NCI-H774 (cell line): ENCODE data around the gene CNTNAP2.
"Not testable (repeated sequence)": the region's sequence is repeated elsewhere in the genome, so short reads cannot be mapped to it uniquely, and the experiment has no call there.

Experiments
- DNase-seq: peaks from one replicate; lab custom pipeline; 2025; lab: John Stamatoyannopoulos, UW

CNTNAP2 gene

DNA sequence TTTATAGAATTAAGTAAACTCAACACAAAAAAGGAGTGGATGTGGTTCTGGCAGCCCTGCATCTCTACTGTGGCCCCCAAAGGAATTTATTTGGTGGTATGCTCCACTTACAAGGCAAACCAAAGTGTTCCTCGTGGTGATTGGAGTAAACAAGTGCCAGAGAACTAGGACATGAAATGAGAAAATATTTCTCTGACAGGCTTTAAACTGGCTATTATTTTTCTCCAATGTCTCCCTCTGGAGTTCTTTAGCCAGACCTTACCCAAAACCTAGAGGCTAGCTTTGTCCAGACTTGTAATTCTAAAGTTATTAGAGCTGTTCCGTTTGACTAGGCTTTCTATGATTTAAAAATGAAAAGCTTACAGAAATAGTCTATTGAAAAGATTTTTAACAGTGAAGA lies 990.1 kb downstream of the CNTNAP2 start:
- DNase-seq, result no peak

DNA sequence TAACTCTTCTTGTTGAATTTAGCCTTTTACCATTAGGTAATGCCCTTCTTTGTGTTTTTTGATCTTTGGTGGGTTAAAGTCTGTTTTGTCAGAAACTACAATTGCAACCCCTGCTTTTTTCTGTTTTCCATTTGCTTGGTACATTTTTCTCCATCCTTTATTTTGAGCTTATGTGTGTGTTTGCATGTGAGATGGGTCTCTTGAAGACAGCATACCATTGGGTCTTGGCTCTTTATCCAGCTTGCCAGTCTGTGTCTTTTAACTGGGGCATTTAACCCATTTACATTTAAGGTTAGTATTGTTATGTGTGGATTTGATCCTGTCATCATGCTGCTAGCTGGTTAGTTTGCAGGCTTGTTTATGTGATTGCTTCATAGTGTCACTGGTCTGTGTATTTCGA lies 997.9 kb downstream of the CNTNAP2 start:
- DNase-seq, result not testable (repeated sequence)

DNA sequence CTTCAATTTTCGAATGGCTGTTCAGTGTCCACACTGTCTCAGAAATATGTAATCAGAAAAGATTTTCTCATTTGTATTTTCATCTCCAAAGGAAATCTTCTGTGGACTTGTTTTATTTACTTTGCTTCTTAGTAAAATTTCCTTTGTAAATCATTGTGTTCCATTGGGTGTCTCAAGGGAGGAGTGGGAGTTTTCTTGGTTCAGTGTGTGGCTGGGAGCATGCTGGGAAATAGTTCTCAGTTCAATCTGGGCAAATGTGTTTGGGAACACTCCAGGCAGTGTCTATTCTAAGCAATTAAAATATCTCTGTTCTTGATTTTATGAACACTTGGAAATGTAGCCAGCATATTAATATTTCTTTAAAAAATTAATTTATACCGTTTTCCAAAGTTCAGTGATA lies 1019.8 kb downstream of the CNTNAP2 start:
- no peak for DNase-seq

DNA sequence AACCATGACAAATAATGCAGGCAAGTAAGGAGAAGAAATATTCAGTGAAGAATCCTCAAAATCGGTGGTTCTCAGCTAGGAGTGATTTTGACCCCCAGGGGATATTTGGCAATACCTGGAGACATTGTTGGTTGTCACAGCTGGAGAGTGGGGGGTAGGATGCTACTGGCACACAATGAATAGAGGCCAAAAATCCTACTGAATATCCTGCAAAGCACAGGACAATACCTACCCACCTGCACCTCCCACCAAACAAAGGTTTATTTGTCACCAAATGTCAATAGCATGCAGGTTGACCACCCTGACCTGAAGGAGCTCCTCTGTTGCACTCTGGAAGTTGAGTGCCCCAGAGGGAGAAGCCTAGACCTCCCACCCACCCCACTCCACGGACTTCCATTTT lies 1028.6 kb downstream of the CNTNAP2 start:
- no peak for DNase-seq

DNA sequence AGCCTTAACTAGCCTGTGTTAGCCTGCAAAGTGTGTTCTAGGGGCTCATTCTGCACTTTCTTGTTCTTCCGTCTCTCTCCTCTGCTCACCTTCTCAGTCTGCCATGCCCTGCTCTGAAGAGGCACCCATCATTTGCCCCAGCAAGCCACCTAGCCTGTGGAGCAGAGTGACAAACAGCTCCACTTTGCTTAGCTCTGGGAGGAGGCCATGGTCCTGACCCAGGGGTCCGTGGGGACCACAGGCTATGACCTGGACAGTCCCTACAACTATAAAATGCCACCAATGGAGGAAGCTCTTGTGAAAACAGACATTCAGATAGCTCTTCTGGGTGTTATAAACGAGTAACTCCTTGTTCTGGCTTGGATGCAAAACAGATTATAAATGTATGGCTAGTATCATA lies 1029.6 kb downstream of the CNTNAP2 start:
- no peak for DNase-seq

DNA sequence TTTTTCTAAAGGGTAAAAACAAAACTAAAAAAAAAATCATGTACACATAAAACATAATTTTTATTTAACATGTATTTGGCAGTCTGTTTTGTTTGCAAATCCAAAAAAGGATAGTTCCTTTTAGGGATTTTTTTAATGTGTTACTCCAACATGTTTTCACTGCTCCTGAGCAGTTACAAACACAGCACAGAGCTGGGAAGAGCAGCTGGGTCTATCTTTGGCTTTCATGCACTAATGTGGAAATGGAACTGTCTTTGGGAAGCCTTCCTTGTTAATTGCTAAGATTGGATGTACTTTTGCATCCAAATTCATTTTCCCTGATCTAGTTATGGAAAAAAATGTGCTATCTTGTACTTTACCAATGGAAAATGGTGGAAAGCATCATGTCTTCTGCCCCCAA lies 1035.1 kb downstream of the CNTNAP2 start:
- DNase-seq, result peak; percentile 80

DNA sequence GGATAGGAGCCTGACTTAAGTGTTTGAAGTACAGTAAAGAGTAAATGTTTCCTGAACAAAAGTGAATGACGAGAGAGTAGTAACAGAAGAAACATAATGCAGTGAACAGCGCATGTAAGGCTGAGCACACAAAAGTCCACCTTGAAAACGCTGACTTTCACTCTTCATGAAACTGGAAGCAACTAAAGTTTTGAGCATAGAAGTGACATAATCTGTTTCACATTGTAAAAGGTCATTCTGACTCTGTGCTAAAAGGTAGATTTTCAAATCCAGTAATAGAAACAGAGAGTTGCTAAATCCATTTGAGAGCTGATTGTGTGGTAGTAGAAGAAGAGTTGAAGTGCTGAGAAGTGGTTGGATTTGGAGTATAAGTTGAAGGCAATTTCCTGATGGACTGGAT lies 1037.0 kb downstream of the CNTNAP2 start:
- no peak for DNase-seq

DNA sequence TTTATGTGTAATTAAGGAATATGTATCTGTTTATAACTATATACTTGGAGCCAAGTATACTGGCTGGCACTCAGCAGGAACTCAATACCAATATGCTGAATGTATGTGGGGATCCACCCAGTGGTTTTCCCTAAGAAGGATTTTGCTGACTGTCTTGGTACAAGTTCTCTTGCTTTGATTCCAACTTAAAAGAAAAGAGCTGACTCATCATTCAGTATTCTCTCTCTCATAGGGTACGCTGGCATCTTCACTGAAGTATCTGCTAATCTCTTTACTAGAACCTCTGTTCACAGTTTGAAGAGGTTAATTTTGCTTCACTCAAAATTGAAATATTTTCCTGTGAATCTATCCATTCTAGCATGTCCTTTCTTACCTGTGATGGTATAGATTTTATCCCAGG lies 1044.8 kb downstream of the CNTNAP2 start:
- DNase-seq, result no peak

DNA sequence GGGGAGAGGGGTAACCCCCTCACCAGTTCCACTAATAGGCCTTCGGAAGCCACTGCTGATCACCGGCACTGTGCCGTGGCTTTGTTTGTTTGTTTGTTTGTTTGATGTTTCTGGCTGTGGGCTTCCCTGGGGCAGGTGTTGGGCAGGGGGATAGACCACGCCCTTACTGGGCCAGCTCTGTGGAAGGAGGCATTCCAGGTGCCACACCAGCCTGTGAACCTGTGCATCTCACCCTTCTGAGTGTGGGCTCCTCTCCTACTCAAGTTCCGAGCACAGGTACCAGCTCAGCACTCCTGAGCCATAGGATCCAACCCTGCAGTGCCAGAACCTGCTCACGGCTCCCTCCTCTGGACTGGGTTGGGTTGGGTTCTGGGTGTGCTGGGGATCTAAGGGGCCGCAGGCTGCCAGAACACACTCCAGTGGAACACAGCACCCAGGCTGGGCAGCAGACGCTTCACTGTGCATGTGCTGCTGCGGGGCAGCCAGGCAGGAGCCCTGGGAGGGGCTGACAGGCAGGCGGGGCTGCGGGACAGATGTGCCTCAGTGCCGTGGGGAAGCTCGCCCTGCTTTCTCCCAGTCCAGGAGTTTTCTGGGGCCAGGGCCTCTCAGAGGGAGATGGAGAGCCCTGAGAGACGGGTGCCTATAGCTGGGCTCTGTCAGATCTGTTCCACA lies 1053.9 kb downstream of the CNTNAP2 start:
- no peak for DNase-seq

DNA sequence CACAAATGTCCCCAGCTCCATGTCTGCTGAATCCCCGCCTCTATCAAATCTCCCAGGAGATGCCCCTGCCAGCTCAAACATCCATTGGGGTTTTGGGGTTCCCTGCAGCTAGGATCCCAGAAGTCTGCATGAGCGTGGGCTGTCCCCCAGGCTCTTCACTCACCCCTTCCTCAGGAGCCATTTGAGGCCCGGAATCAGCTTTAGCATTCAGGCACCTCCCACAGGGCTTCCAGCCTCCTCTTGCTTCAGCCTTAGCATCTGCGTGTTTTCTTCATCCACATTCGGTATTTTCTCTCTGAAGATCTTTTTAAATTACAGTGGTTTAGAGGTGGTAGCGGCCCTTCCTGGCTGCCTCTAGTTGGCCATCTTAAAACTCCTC lies 1054.4 kb downstream of the CNTNAP2 start:
- no peak for DNase-seq

DNA sequence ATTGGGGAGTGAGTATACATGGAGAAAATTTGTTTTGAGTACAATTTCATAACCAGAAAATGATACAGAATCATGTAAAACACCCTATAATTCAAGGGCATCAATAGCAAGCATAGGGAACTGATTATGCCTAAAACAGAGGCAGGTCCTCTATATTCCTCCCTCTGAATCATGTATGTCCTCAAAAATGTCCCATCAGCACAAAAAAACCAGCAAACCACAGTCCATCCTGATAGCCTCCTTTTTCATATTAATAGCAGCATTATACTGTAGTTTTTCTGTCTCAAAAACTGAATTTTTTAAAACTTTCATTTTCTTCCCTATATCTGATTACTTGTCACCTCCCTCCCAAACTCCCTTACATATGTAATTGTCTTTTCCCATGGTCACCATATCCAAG lies 1057.3 kb downstream of the CNTNAP2 start:
- no peak for DNase-seq

DNA sequence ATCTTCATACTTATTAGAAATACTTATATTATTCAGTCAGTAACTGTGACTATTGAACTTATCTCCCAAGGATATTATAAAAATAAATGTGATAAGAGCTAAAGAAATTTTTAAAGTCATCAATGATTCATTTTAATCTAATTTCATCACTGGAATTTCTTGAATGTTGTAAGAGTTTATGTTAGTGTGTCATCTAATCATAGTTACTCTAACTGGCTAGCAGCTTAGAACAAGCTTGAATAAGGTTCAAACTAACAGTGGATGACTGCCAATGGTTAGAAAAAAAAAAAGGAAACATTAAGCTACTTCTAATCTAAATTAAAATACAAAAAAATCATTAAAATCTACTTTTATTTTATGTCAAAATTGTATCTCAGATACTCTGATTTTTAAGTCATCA lies 1066.3 kb downstream of the CNTNAP2 start:
- no peak for DNase-seq

DNA sequence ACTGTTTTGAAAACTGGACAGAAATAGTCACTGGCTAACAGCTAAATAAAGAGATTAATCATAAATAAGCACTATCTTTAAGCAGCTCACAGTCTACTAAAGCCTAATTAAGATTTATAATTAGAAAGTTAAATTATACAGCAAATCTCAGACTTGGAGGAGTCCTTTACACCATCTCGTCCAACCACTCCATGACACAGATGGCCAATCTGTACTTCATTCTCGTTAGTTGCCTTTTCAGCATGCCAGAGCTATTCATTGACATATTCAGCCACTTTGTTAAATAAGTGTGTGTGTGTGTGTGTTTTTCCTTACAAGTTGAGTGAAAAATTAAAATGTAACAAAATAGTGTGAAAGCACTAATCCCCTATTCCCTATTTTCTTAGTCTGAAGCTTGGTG lies 1066.7 kb downstream of the CNTNAP2 start:
- no peak for DNase-seq

DNA sequence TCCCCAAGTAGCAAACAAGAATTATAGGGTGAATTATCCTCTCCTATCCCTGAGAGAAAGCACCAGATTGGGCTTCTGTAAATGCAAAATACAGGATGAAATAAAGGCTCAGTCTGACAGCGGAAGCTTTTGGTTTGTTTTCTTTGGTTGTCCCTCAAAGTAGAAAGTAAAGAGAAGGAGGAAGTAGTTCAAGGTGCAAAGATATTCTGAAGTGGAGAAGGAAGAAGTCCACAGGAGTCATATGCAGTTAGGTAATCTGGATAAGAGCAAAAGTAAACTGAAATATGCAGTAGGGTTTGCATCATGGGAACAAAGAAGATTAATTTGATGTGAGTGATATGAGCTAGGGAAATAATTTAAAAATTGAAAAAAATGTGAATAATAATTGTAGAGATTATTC lies 1071.9 kb downstream of the CNTNAP2 start:
- no peak for DNase-seq

DNA sequence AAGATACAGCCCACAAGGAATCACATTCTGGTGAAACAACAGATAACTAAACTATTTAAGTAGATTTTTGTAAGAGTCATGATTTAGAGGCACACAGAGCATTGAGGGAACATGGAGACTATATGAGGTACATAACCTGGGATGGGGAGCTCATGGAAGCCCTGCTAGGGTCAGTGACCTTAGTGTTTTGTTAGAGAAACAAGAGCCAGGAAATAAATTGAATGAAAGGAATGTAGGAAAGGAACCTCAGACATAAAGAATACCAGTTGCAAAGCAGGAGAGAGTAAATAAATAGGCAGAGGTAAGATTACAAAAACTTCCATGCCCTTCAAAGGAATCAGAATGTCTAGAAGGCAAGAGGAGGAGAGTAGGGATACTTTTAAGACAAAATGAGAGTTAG lies 1076.9 kb downstream of the CNTNAP2 start:
- DNase-seq, result no peak

DNA sequence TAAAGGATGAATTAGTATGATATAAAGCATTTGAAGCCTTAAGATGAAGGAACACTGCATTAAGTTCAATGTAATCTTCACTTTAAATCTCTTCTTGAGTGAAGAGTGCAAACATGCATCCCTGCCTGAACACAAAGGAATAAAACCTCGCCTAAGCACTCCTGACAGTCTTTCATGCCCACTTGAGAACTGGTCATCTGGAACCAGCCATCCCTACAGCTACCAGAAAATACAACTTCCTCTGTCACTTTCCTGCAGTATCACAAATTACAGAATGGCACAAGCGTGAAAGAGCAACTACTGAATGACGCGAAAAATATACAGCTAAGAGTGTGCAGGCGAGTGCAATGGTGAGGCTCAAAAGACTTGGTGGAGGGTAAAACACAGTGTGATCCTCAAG lies 1079.9 kb downstream of the CNTNAP2 start:
- DNase-seq, result peak; percentile 8

DNA sequence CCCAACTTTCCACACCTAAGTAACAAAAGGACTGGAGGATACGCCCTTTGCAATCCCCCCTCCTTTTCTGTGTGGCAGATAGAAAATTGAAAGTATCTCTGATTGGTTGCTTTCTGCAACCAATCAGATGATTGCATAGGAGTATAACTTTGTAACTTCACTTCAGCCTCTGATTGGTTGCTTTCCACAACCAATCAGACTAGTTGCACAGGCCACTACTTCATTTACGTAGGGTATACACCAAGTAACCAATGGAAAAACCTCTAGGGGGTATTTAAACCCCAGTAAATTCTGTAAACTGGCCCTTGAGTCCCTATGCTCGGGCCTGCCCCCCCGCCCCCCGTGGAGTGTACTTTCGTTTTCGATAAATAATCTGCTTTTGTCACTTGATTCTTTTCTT lies 1080.4 kb downstream of the CNTNAP2 start:
- DNase-seq, result no peak

DNA sequence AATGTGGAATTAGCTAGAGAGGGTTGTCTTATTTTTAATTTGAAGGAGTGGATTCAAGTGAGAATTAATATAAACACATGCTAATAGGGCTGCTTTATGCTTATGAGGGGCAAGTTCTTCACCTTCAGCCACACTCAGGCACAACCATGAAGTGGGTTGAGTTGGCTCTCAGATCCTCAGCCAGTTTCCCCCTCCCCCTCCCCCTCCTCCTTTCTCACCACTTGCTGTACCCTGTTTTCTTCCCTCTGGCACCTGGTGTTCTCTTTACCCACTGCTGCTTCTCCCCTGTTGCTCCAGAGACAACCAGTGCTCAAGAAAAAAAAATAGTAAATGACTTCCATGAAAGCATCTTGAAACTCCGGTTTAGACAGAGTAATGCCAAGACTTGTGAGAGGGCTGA lies 1083.3 kb downstream of the CNTNAP2 start:
- DNase-seq, result no peak

DNA sequence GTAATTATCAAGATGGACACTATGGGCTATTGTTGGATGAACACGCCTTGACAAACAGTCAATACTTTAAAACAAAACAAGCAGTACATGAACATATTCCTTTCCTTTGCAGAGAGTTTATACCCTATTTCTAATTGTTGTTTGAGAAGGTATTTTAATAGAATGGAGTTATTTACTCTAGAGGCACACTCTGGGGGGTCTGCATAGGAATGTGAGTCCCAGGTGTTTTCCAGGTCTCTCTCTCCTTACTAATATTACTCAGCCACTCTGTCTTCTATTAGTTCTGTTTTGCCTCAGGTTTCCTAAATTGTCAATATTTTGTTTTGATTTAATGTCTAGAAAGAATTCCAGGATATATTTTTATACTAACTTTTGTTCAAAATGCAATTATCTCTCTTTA lies 1091.4 kb downstream of the CNTNAP2 start:
- no peak for DNase-seq

DNA sequence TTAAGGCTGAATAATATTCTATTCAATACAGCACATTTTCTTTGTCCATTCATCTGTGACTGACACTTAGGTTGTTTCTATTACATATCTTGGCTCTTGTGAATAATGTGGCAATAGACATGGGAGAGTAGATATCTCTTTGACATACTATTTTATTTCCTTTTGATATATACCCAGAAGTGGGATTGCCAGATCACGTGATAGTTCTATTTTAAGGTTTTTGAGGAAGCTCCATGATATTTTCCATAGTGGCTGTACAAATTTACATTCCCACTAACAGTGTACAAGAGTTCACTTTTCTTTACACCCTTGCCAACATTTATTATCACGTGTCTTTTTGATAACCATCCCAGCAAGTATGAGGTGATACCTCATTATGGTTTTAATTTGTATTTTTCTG lies 1114.7 kb downstream of the CNTNAP2 start:
- DNase-seq, result no peak

DNA sequence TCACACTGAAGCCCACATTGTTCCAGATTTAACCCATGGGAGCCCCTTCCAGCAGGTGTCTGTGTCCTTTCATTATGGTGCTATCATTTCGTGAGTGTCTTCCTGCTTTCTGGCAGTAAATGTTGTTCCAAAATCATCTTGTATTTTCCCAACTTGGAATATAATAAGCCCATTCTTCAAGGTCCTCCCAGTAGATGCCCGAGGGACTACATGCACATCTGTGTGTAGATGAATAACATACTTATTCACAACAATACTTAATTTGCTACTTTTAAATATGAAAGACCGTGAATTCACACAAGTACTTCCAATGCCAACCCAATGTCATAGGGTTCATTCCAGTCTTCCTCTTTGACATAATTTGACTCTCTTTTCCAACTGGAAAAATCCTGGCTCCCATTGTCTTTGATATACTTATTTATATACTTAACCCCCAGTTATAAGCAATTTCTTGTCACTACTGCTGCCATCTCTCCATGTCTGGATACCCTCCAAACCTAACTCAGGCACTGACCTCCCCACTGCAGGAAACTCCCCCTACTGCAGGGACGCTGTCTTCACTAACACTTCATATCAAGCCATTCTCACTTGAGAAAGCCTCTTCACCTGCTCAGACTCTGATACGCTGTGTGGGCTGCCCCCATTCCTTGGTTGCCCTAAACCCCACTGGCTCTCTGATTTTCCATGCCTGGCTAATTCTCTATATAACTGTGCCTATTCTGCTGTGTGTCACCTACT lies 1119.2 kb downstream of the CNTNAP2 start:
- no peak for DNase-seq

DNA sequence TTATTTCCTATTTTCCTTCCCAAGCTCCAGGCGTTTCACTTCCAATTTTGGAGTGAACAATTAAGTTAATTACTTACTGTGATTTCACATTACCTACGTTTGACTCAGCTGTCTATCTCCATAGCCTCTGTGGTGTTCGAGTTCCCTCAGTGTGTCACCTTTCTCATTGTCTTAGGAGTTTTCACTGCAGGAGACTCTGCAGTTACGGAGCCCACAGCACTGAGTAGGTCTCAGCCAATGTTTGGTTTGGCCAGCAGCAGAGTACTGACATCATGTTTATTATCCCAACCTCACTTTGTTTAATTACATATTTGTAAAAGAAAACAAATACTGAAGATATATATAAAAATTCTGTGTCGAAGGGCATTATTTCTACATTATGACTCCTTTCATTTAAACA lies 1123.9 kb downstream of the CNTNAP2 start:
- DNase-seq, result peak; percentile 75

DNA sequence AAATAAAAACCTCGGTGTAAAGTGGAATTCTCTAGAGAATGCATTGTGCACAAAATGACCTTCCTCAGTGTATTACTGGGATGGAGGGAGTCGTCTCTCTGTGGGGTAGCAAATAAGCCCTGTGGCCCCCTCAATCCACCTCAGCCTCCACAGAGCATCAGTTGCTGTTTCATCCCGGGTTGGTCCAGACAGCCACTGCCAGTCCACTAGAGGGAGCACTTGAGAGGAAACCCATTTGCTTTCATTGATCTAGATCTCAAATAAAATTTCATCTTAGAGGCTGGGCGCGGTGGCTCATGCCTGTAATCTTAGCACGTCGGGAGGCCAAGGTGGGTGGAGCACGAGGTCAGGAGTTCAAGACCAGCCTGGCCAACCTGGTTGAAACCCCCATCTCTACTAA lies 1128.7 kb downstream of the CNTNAP2 start:
- DNase-seq, result no peak

DNA sequence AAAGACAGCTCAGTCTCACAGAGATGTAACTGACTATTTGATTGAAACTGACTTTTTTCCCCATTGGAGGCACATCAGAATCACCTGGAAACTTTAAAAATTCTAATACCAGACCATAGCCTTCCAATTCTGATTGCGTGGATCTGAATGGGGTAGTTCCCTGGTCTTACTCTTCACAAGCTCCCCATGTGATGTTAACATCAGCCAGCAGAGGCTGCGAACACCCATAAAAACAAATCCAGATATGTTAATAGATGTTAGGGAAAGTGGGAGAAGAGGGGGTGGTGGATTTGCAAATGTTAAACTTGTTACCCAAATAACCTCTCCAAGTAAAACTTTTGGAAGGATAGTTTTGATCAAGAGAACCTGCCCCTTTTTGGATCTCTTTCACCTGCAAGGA lies 1133.4 kb downstream of the CNTNAP2 start:
- no peak for DNase-seq
